Brain microvascular endothelial cell (primary cell): ENCODE results near the gene LRFN2.

Source experiments
- DNase-seq: peaks from one replicate; pipeline ENCODE4 v3.0.0-alpha.2; 2020
- H3K27ac ChIP-seq: fragments of 250-450 bp; sonication (Bioruptor Pico); 2 replicates; pipeline ENCODE4 v1.5.1; 2020; ENCODE audit warnings: mild to moderate bottlenecking, moderate library complexity
- H3K27me3 ChIP-seq: fragments of 250-450 bp; sonication (Bioruptor Pico); replicated peaks from 2 replicates; pipeline ENCODE4 v1.5.1; 2020; ENCODE audit warnings: mild to moderate bottlenecking
- H3K36me3 ChIP-seq: fragments of 250-450 bp; sonication (Bioruptor Pico); replicated peaks from 2 replicates; pipeline ENCODE4 v1.5.1; 2020; ENCODE audit warnings: mild to moderate bottlenecking
- H3K4me3 ChIP-seq: 2 replicates; pipeline ENCODE4 v1.5.1; 2011; ENCODE audit warnings: low read depth, mild to moderate bottlenecking, control low read depth, low read length, moderate library complexity
- in situ Hi-C: cut with HindIII; loops from 2 replicates; pipeline ENCODE4 v1.10.0; 2017; ENCODE audit warnings: low sequenced_read_pairs, low pct_ligation_motif_present
- TF ChIP-seq, protein P1 (sequence below): IDR thresholded peaks from 2 replicates; pipeline ENCODE4 v1.5.1; 2011; ENCODE audit warnings: low read depth, mild to moderate bottlenecking, moderate library complexity, low read length, control low read depth, inconsistent platforms; ENCODE audit errors: missing control alignments

Gene LRFN2

DNA sequence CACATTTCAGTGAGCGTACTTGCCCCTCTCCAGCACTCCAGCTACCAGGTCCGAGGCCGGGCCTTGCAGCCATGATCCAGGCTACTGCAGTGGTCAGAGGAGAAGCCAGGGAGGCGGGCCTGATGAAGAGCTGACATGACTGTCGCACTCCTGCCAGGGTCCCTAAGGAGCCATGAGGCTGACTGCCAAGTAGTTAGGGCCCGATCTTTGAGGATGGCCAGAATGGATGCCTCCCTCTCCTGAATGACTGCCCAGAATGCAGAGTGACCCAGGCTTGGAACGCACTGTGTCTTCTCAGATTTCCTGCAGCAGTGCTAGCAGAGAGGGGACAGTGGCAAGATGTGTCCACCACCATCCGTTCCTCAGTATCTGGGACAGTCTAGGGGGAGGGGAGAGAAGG, 24.7 kb upstream of the LRFN2 start:
- H3K4me3 ChIP-seq: no peak overlapping the region
- TF ChIP-seq, protein P1, sequence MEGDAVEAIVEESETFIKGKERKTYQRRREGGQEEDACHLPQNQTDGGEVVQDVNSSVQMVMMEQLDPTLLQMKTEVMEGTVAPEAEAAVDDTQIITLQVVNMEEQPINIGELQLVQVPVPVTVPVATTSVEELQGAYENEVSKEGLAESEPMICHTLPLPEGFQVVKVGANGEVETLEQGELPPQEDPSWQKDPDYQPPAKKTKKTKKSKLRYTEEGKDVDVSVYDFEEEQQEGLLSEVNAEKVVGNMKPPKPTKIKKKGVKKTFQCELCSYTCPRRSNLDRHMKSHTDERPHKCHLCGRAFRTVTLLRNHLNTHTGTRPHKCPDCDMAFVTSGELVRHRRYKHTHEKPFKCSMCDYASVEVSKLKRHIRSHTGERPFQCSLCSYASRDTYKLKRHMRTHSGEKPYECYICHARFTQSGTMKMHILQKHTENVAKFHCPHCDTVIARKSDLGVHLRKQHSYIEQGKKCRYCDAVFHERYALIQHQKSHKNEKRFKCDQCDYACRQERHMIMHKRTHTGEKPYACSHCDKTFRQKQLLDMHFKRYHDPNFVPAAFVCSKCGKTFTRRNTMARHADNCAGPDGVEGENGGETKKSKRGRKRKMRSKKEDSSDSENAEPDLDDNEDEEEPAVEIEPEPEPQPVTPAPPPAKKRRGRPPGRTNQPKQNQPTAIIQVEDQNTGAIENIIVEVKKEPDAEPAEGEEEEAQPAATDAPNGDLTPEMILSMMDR: no peak
- in situ Hi-C loops: no loop called here
- DNase-seq: no peak
- H3K27me3 ChIP-seq: no peaks in the 10 kb centered on the region
- no peaks in the 10 kb centered on the region for H3K36me3 ChIP-seq
- no peak overlapping the region for H3K27ac ChIP-seq

DNA sequence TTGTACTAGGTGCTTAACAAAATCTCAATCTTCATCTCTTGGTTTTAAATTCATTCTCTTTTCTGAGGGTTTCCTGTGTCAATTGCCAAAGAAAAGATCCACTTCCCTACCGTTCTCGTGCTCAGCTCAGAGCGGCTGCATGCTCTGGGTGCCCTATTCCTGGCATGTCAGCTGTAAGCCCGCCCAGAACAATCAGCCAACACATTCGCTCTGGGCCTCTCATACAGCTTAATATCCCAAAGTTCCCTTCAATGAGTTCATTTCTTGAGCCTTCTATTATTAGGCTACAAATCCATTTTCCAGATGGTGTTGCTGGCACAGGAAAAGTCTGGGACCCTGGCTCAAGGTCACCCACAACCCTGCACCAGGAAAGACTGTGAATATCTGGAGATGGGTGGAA, 24.3 kb upstream of the LRFN2 start:
- no peak overlapping the region for H3K27ac ChIP-seq
- in situ Hi-C loops: no loop called here

GRCh38 chr6:40610229-40610628, 23.1 kb upstream of the LRFN2 start:
- Histone ChIP-seq H3K27ac (no peak overlapping the region), H3K36me3 (no peaks in the 10 kb centered on the region), H3K27me3 (no peaks in the 10 kb centered on the region), H3K4me3 (no peak overlapping the region)
- TF ChIP-seq, protein P1: no peak
- DNase-seq: no peak
- in situ Hi-C loops: no loop called here

More for the DNA sequence above, 24.3 kb upstream of the LRFN2 start:
- DNase-seq: no peak
- Histone ChIP-seq H3K27me3 (no peaks in the 10 kb centered on the region), H3K36me3 (no peaks in the 10 kb centered on the region), H3K4me3 (no peak overlapping the region)
- TF ChIP-seq, protein P1: no peak

- no peaks in the 10 kb centered on the region for H3K36me3 ChIP-seq
- H3K27ac ChIP-seq: no peak overlapping the region
- TF ChIP-seq, protein P1: no peak
- no peak for DNase-seq
- no peaks in the 10 kb centered on the region for H3K27me3 ChIP-seq
- in situ Hi-C loops: no loop called here
- no peak overlapping the region for H3K4me3 ChIP-seq
Measured at GRCh38 chr6:40606981-40607380, 19.8 kb upstream of the LRFN2 start.

- in situ Hi-C loops: no loop called here
Measured at GRCh38 chr6:40606526-40606925, 19.4 kb upstream of the LRFN2 start.

GRCh38 chr6:40604082-40604481, 16.9 kb upstream of the LRFN2 start:
- TF ChIP-seq, protein P1: no peak
- no peaks in the 10 kb centered on the region for H3K27me3 ChIP-seq
- in situ Hi-C loops: no loop called here
- no peaks in the 10 kb centered on the region for H3K36me3 ChIP-seq
- H3K27ac ChIP-seq: no peak overlapping the region
- no peak for DNase-seq
- H3K4me3 ChIP-seq: no peak overlapping the region

More at GRCh38 chr6:40606526-40606925, 19.4 kb upstream of the LRFN2 start:
- Histone ChIP-seq H3K27ac (no peak overlapping the region), H3K4me3 (no peak overlapping the region), H3K27me3 (no peaks in the 10 kb centered on the region), H3K36me3 (no peaks in the 10 kb centered on the region)
- TF ChIP-seq, protein P1: no peak
- no peak for DNase-seq
